ENCODE data around the gene NFE2L2. TPM values are rescaled to one million over a fixed set of nuclear protein-coding genes. Genes with fewer than 3 reads are reported as not detected.

NFE2L2 gene
- total and polyA plus RNA-seq, 9 of the 15 experiments (the other 6 are each of a cell fraction or from before 2014, with no cell fraction given) = 29.3 to 120 (median 59.3) TPM

GRCh38 chr2:177212106-177212890, 52.2 kb downstream of the NFE2L2 start, which contains the start of gene HNRNPA3 (continued):
- TF ChIP-seq CEBPG (CRISPR knock-in tag; IDR thresholded peaks at IDR 0.05) (no peak), CEBPG (tag; conservative IDR thresholded peaks at IDR 0.05 in 1 of 2, IDR thresholded peaks at IDR 0.05 in 1 of 2) (no peak), PHB2 (IDR thresholded peaks at IDR 0.05; ENCODE audit: low read depth) (no peak), TFAP4 (CRISPR knock-in tag; IDR thresholded peaks at IDR 0.05; ENCODE audit: borderline replicate concordance) (peak; percentile 72), DACH1 (IDR thresholded peaks at IDR 0.05; ENCODE audit: partially characterized antibody) (peak; percentile 17), HDGF (IDR thresholded peaks at IDR 0.05) (no peak), FUS (optimal IDR thresholded peaks at IDR 0.05; ENCODE audit: low read depth, low read length) (no peak), ETV1 (tag; conservative IDR thresholded peaks at IDR 0.05; ENCODE audit: low read depth) (peak; percentile 35; the same call in 1 of the 2 replicates), ZNF316 (IDR thresholded peaks at IDR 0.05) (no peak), SAFB (IDR thresholded peaks at IDR 0.05; ENCODE audit: borderline replicate concordance, low read depth, low read length) (no peak), HDAC1 (IDR thresholded peaks at IDR 0.05) (peak in 1 of 2 experiments; percentile 91; a peak in 3 of 4 replicates), MEF2A (IDR thresholded peaks at IDR 0.05; ENCODE audit: control insufficient read depth, low read depth, low read length) (peak; percentile 13; the same call in 1 of the 2 replicates), ZNF592 (IDR thresholded peaks at IDR 0.05) (peak; percentile 92), SAP30 (IDR thresholded peaks at IDR 0.05; ENCODE audit: borderline replicate concordance, insufficient read depth, low read depth, low read length, poor library complexity, severe bottlenecking) (peak; percentile 73), E2F1 (CRISPR knock-in tag; IDR thresholded peaks at IDR 0.05) (peak; percentile 61; the same call in 1 of the 2 replicates), PTTG1 (tag; IDR thresholded peaks at IDR 0.05; ENCODE audit: low read depth) (no peak), LARP7 (IDR thresholded peaks at IDR 0.05) (no peak), WHSC1 (IDR thresholded peaks at IDR 0.05; ENCODE audit: low read length) (no peak)
- TF ChIP-seq, protein P1, sequence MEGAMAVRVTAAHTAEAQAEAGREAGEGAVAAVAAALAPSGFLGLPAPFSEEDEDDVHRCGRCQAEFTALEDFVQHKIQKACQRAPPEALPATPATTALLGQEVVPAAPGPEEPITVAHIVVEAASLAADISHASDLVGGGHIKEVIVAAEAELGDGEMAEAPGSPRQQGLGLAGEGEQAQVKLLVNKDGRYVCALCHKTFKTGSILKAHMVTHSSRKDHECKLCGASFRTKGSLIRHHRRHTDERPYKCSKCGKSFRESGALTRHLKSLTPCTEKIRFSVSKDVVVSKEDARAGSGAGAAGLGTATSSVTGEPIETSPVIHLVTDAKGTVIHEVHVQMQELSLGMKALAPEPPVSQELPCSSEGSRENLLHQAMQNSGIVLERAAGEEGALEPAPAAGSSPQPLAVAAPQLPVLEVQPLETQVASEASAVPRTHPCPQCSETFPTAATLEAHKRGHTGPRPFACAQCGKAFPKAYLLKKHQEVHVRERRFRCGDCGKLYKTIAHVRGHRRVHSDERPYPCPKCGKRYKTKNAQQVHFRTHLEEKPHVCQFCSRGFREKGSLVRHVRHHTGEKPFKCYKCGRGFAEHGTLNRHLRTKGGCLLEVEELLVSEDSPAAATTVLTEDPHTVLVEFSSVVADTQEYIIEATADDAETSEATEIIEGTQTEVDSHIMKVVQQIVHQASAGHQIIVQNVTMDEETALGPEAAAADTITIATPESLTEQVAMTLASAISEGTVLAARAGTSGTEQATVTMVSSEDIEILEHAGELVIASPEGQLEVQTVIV (CRISPR knock-in tag; IDR thresholded peaks at IDR 0.05; ENCODE audit: borderline replicate concordance) = no peak

Measured in K562 (cell line).